NCI-H2227 (cell line): ENCODE measurements around the gene FCGBP.
"Not testable (repeated sequence)": the region's sequence is repeated elsewhere in the genome, so short reads cannot be mapped to it uniquely, and the experiment has no call there.

ENCODE experiments used
- DNase-seq: peaks from one replicate; lab custom pipeline; 2025; ENCODE audit not compliant: unreplicated experiment; lab: John Stamatoyannopoulos, UW

FCGBP gene

DNA sequence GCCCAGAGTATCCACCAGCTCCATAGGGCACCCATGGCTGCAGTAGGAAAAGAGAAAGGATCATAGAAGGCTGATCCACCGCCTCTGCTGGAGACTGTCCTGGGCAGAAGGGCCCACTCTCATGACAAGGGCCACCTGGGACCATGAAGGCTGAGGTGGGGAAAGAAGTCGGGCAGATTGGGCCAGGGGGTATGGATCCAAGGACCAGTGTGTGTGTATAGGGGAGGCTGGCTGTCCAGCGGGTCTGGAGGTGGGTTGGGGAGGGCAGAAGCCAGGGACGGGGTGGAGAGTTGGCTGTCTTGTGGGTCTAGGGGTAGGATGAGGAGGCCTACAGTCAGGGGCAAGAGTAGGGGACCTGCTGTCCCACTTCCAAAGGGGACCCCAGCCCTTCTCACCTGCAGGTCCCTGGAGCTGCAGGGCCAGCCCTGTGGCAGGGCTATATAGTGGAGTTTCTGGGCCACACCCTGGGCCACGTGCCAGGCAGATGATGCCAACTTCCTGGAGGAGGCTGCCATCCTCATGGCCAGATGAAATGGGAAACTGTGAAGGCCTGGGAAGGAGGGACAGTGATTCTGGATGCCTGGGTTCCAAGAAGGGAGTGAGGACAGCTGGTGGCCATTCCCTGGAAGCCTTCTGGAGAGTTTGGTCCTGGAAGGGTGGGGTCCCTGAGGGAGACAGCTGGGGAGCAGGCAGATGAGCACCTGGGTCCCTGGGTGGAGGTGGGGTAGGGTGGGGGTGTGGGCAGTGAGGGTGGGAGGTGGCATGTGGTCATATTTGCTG is at the start of gene FCGBP:
Gene FCGBP (minus strand): TSS at position 51 of the 780 bp plus-strand sequence.
- DNase-seq, result no peak

DNA sequence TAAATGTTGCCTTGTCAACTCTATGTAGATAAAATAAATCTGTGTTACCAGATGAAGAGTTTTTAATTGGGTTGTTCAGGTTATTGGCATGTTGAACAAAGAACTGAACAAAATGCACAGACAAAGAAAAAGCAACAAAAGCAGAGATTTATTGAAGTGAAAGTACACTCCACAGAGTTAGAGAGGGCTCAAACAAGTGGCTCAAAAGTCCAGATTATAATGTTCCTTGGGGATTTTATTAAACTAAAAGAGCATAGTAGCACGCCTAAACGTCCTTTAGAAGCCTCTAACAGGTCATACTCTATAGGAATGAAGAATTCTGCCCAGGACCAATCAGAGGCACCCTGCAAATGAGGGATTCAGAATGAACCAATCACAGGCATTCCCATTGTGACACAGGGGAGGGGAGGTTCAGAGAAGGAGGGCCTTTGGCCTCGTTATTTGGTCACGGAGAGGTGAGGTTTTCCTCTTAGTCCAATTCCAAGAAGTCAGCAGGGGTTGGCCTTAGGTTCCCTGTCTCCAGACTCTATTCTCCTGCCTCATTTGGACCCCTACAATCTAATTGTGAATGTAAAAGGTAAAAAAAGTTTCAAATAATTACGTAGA is 49.4 kb upstream of the FCGBP start:
- no peak for DNase-seq

DNA sequence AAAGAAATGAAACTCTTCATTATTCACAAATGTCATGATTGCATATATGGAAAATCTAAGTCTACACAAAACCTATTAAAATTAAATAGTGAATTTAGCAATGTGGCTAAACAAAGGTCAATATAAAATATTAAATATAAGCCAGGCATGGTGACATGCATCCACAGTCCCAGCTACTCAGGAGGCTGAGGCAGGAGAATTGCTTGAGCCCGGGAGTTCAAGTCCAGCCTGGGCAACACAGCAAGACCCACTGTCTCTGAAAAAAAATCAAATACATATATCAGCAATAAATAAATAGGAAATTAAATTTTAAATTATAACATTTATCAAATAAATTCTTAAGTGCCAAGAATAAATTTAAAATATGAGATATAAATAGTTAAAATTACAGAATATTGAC is 48.4 kb upstream of the FCGBP start:
- DNase-seq, result no peak

DNA sequence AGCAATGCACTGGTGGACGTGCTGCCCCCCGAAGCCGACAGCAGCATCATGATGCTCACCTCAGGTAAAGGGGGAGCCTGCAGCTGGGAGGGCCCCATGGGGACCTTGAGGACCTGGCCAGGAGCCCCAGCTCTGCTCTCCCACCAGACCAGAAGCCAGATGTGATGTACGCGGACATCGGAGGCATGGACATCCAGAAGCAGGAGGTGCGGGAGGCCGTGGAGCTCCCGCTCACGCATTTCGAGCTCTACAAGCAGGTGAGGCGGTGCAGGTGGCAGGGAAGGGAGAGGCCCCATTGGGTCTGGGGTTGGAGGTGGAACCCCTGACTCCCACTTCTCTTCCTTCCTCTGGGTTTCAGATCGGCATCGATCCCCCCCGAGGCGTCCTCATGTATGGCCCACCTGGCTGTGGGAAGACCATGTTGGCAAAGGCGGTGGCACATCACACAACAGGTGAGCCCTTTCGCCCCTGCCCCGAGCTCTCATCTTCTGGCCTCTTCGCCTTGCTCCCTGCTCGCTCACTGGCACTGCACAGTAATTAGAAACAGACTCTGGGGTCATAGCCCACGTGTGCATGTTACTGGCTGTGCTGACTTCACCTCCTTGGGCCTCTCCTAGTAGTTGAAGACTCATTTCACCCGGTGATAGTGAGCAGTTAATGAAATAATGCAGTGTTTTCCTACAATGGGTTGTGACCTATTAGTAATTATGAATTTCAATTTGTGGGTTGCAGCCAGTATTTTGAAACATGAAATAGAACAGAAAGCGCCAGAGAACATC is 40.1 kb upstream of the FCGBP start:
- no peak for DNase-seq

DNA sequence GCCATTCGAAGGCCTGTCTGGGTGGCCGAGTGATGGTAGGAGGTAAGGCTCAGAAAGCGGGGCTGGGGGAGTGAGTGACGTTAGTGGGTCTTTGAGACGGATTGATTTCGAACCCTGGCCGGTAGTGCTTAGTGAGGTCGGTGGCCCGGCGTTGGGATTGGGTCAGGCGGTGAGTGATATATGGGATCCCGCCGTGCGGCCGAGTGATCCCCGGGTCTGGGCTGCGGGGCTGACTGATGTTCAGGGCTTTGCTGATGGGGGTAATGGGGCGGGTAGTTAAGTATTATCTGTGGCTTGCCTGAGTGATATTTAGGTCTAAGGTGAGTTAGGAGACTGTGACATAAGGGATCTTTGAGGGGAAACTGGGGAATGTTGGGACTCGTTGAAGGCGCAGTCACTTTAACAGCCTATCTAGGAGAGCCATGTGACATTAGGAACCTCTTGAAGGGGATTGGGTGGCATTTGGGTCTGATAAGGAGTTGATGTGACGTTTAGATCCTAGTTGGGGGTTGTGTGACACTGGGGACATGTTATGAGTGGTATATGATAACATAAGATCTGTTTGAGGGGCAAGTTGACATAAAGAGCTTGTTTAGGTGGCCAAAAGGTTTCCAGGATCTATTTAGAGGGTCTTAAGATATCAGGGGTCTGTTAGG is 37.1 kb upstream of the FCGBP start:
- peak; percentile 67 for DNase-seq

DNA sequence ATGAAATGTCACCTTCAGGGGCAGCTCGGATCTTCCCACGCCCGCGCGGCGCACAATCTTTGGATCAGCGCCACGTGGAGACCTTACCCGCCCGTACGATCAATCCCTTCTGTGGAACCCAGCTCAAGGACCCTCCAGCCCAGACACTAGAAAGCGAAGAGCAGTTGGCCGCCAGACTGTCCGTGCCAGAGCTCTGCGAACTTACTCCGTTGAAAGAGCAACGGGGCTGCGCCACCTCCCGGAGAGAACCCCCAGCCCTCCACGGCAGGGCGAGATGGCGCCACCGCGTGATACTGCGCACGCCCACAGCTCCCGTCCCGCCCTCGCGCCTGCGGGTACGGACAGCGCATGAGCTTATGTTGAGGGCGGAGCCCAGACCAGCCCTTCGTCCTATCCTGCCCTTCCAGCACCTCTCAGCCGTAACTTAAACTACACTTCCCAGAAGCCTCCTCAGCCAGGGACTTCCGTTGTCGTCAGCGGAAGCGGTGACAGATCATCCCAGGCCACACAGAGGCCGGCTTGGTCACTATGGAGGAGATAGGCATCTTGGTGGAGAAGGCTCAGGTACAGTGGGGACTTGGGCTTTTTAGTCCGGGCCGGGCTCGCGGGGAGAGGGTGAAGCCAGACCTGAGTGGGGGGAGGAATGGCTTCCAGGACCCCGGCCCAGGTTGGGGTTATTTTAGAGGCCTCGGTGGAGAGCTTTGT is 36.4 kb upstream of the FCGBP start, which contains the start of gene PSMC4:
Gene PSMC4 (plus strand): TSS at position 491 of the 705 bp plus-strand sequence. CDS start 38 bp downstream, at position 529.
- DNase-seq, result peak; percentile 100

DNA sequence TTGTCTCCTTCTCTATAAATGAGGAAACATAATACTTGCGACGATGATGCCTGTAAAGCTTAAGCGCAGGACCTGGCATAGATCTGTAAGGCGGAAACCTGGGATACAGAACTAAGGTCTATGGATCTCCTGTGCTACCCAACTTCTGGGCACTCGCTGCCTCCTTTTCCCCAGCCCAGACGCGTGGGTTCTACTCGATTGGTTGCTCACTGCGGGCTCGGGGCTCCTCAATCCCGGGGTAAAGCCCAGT is 35.9 kb upstream of the FCGBP start:
- no peak for DNase-seq

DNA sequence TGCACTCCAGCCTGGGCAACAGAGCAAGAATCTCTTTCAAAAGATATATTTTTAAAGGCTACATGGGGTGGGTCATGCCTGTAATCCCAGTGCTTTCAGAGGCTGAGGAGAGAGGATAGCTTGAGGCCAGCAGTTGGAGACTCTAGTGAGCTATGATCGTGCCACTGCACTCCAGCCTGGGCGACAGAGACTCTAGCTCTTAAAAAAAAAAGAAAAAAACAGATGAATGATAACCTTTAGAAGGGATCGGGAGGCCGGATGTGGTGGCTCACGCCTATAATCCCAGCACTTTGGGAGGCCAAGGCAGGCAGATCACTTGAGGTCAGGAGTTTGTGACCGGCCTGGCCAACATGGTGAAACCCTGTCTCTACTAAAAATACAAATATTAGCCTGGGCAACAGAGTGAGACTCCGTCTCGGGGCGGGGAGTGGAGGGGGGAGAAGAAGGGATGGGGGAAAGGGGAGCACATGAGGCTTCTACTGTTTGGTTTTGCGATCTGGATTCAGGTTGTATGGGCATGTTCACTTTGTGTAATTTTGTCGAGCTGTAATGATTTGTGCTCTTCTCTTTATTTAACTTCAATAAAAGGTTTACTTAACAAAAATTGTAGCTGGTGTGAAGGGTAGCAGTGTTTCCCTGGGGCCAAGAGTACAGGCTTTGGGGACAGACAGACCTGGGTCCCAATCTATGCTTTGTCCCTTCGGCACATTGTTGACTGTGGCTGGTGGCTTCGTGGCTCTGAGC is 35.4 kb upstream of the FCGBP start:
- DNase-seq, result no peak

DNA sequence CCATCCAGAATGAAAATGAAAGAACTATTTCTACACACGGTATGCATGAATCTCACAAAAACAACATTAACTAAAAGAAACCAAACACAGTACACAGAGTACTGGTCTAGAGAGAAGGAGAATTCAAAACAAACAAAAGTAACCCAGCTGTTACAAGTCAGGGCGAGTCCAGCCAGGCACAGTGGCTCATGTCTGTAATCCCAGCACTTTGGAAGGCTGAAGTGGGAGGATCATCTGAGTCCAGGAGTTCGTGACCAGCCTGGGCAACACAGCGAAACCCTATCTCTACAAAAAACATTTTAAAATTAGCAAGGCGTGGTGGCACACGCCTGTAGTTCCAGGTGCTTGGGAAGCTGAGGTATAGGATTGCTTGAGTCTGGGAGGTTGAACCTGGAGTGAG is 34.8 kb upstream of the FCGBP start:
- no peak for DNase-seq

DNA sequence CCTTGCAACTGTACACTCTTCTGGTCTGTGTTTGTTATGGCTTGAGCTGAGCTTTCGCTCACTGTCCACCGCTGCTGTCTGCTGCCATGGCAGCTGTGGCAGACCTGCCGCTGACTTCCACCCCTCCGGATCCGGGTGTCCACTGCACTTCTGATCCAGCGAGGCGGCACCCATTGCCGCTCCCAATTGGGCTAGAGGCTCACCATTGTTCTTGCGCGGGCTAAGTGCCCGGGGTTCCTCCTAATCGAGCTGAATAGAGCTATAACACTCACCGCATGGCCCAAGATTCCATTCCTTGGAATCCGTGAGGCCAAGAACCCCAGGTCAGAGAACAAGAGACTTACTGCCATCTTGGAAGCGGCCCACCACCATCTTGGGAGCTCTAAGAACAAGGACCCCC is 34.4 kb upstream of the FCGBP start:
- DNase-seq, result no peak

DNA sequence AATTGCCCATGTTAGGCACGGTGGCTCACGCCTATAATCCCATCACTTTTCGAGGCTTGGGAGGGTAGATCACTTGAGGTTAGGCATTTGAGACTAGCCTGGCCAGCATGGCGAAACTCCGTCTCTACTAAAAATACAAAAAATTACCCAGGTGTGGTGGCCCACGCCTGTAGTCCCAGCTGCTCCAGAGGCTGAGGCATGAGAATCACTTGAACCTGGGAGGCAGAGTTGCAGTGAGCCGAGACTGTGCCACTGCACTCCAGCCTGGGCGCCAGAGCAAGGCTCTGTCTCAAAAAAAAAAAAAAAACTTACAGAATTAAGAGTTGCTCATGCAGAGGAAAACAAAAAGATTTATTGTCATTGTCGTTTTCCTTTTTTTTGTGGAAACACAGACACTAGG is 33.1 kb upstream of the FCGBP start:
- DNase-seq, result no peak

DNA sequence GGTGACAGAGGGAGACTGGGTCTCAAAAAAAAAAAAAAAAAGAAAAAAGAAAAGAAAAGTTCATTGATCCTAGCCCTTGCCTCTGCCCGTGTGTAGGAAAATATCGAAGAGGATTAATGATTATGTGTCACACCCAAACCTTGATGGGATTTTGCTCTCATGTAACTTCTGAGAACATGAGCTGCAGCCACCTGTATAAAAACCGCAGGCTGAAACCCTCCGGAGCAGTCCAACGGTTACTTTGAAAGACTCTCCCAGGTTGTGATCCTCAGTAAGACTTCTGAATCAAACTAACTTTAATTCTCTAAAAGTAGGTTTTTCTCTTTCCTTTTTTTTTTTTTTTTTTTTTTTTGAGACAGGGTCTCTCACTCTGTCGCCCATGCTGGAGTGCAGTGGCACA is 32.2 kb upstream of the FCGBP start:
- DNase-seq, result no peak

DNA sequence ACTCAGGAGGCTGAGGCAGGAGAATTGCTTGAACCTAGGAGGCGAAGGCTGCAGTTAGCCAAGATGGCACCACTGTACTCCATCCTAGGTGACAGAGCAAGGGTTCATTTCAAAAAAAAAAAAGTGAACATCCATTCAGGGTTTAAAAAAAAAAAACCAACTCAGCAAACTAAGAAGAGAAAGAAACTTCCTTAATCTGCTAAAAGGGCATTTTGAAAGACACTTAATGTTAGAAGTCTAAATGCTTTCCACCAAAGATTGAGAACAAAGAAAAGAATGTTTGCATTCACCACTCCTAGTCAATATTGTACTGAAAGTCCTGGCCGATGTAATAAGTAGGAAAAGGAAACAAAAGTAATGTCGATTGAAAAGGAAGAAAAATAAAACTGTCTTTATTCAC is 29.5 kb upstream of the FCGBP start:
- no peak for DNase-seq

DNA sequence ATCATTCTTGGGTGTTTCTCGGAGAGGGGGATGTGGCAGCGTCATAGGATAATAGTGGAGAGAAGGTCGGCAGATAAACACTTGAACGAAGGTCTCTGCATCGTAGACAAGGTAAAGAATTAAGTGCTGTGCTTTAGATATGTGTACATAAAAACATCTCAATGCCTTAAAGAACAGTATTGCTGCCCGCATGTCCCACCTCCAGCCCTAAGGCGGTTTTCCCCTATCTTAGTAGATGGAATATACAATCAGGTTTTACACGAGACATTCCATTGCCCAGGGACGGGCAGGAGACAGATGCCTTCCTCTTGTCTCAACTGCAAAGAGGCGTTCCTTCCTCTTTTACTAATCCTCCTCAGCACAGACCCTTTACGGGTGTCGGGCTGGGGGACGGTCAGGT is 25.0 kb upstream of the FCGBP start:
- DNase-seq, result not testable (repeated sequence)

DNA sequence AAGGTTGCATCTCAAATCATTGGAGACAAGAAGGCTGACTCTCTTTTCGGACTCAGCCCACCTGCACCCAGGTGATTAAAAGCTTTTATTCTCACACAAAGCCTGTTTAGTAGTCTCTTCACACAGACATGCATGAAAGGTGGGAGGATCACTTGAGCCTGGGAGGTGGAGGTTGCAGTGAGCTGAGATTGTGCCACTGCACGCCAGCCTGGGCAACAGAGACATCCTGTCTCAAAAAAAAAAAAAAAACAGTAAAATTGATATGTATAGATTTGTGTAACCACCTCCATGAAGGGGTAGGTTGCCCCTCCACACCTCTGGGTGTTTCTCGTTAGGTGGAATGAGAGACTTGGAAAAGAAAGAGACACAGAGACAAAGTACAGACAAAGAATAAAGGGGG is 24.5 kb upstream of the FCGBP start:
- not testable (repeated sequence) for DNase-seq

DNA sequence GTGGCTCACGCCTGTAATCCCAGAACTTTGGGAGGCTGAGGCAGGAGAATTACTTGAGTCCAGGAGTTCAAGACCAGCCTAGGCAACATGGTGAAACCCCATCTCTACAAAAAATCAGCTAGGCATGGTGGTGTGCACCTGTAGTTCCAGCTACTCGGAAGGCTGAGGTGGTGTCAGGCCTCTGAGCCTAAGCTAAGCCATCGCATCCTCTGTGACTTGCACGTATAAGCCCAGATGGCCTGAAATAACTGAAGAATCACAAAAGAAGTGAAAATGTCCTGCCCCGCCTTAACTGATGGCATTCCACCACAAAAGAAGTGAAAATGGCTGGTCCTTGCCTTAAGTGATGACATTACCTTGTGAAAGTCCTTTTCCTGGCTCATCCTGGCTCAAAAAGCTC is 23.5 kb upstream of the FCGBP start:
- not testable (repeated sequence) for DNase-seq

DNA sequence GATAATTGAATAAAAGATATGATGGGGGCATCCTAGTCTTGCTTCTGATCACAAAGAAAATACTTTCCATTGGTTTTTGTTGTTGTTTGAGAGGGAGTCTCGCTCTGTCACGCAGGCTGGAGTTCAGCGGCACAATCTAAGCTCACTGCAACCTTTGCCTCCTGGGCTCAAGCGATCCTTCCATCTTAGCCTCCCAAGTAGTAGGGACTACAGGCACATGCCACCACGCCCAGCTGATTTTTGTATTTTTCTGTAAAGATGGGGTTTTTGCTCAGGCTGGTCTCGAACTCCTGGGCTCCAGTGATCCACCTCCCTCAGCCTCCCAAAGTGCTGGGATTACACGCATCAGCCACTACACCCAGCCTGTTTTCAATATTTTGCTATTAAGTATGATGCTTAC is 19.5 kb upstream of the FCGBP start:
- DNase-seq, result no peak

DNA sequence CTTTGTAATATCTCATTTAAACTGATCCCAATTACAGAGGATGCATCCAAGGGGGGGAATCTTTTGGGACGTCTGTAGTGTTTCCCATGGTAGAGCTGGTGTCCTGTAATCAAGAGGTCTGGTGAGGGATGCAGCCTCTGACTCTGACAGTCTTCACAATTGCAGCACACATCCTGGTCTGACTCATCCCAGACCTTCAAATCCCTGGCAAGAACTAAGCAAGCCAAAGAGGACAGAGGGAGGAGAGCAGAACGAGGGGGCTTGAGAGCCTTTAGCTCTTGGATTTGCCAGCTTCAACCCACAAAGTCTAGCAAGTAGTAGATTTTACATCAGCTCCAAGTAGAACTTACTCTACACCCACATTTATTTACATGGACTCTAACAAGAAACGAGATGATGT is 17.3 kb upstream of the FCGBP start:
- DNase-seq, result no peak

DNA sequence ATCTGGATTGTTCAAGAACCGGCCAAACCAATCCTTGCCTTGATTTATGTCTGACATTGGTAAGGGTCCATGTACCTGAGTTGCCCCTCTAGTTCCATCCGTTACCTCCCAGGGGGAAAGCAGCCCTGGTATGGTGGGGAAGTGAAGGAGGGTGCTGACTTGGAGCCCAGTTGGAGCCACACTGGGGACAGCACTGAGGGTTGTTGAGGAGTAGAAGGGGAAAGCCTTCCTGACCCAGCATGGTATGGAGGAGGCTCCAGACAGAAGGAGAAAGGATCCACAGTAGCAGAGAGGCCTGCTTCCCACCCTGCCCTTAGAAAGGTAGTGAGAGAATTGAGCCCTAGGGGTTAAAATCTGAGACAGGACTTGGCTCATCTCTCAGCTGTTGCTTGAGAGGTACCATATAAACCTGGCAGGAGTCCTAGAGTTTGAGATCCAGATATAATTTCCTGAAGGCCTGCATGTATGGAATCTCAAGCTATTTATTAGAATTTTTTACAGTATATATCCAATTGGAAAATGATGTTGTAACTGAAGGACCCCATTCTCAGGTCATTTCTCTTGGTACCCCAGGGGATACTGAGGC is 16.7 kb upstream of the FCGBP start:
- DNase-seq, result no peak
